AG04449 (cell line): Measurements from ENCODE around the gene KRTAP5-9.

ENCODE experiments used
- CTCF ChIA-PET: fragments of 350-600 bp; formaldehyde crosslinking; extraction: SDS; loops from one replicate; lab custom pipeline; 2021; ENCODE audit warnings: antibody characterized with exemption; lab: Yijun Ruan, JAX
- POLR2A ChIA-PET: fragments of 400-600, 350-600 bp; formaldehyde crosslinking; extraction: SDS; loops from one replicate; lab custom pipeline; 2020; ENCODE audit warnings: antibody characterized with exemption, inconsistent platforms; lab: Yijun Ruan, JAX
- DNase-seq: peaks from one replicate; pipeline ENCODE4 v3.0.0-alpha.2; 2010; ENCODE audit warnings: low read depth, low spot score
- H3K4me3 ChIP-seq: 2 replicates; pipeline ENCODE4 v1.5.1; 2011; ENCODE audit warnings: low read depth, mild to moderate bottlenecking, control low read depth, low read length
- CTCF ChIP-seq: IDR thresholded peaks from one replicate; pipeline ENCODE4 v1.5.1; 2011; ENCODE audit warnings: mild to moderate bottlenecking, moderate library complexity, low read length, control low read depth, inconsistent platforms; ENCODE audit not compliant: insufficient read depth; ENCODE audit errors: missing control alignments

The KRTAP5-9 gene

DNA sequence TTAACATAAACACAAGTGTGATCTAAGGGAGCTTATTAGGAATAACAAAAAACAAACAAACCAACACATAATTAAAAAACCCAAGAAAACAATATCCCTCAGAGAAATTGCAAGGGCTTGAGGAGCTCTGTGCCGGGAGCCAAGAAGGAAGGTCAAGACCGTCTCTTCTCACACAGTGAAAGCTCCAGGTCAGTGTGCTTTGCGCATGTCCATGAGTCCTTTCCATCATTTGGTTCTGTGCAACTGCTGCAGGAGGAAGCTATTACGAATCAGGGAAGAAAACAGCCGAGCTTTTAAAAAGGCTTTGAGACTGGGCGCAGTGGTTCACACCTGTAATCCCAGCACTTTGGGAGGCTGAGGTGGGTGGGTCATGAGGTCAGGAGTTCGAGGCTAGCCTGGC lies 5.8 kb upstream of the KRTAP5-9 start:
- POLR2A ChIA-PET: no interaction called here
- H3K4me3 ChIP-seq: no peak overlapping the region
- TF ChIP-seq CTCF: no peak
- CTCF ChIA-PET: interaction anchor here (1.1 kb wide), 1 partner anchor 21 kb away, joined by 3 read pairs; no protein-coding TSS in a partner anchor
- DNase-seq: no peak

- DNase-seq: no peak
- CTCF ChIA-PET: interaction anchor here (1.1 kb wide), 1 partner anchor 20 kb away, joined by 3 read pairs; no protein-coding TSS in a partner anchor
- H3K4me3 ChIP-seq: no peak overlapping the region
- POLR2A ChIA-PET: interaction anchor here (0.6 kb wide), 1 partner anchor 53 kb away, joined by 3 read pairs; no protein-coding TSS in a partner anchor
- TF ChIP-seq CTCF: no peak
Measured at GRCh38 chr11:71542879-71543777, 5.1 kb upstream of the KRTAP5-9 start.

DNA sequence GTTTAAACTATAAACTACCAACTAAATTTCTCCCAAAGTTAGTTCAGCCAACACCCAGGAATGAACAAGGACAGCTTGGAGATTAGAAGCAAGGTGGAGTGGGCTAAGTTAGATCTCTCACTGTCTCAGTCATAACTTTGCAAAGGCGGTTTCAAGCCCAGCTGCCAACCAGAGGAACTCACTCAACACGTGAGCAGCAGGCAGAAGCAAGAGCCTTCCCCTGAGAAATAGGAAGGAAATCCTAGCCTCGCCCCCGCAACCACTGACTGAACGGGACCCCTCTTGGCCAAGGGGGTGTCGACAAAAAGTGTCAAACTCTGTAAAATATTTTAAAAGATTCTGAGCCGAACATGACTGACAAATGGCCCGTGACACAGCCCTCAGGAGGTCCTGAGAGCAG lies 4.4 kb upstream of the KRTAP5-9 start:
- POLR2A ChIA-PET: no interaction called here
- no peak for DNase-seq
- TF ChIP-seq CTCF: no peak
- CTCF ChIA-PET: no interaction called here
- no peak overlapping the region for H3K4me3 ChIP-seq

DNA sequence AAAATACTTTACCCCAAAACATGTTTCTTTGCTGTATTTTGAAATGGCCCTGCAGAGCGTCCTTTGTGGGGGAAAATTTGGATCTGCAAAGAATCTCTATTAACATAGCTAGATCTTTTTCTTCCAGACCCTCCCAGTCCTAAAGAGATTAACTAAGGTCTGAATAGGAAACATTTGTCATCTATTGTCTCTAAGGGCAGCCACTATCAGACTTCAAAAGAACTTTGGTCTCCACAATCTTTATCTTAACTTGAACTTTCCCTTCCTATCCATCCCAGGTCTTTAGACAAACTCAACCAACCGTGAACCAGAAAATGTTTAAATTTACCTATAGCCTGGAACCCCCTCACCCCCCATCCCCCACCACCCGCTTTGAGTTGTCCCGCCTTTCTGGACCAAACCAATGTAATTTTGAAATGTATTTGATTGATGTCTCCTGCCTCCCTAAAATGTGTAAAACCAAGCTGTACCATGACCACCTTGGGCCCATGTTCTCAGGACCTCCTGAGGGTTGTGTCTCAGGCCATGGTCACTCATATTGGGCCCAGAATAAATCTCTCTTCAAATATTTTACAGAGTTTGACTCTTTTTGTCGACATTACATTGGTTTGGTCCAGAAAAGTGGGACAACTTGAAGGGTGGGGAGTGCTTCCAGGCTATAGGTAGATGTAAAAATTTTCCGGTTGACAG lies 3.5 kb upstream of the KRTAP5-9 start:
- H3K4me3 ChIP-seq: no peak overlapping the region
- POLR2A ChIA-PET: no interaction called here
- CTCF ChIA-PET: no interaction called here
- no peak for DNase-seq
- TF ChIP-seq CTCF: no peak

GRCh38 chr11:71545405-71545966 lies 2.7 kb upstream of the KRTAP5-9 start:
- ChIA-PET CTCF (no interaction called here), POLR2A (no interaction called here)
- no peak overlapping the region for H3K4me3 ChIP-seq
- no peak for TF ChIP-seq CTCF
- no peak for DNase-seq
